Measurements from ENCODE around the gene HOXD12. TPM values are rescaled to one million over a fixed set of nuclear protein-coding genes. Genes with fewer than 3 reads are reported as not detected.

Gene HOXD12
- total RNA-seq, 3 donors from 2014 or later (not counting 1 experiment from before 2014, with no cell fraction given), result not detected

DNA sequence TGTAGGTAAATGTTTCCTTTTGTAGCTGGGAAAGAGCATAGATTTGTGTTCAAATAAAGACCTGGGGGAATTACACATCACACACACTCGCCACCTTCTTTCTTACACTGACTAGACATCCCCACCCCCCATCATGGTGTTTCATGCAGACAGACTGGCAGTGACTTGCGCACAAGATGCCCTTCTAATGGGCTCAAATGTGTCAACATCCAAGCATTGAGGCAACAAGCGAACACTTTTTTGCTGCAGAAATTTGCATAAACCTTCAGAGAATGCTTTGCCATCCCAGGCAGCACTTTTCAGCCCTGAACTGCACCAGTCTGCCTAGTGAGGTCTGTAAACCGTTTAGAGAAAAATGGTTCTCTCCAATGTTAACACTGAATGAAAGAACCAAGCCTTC, 34.4 kb downstream of the HOXD12 start:
- WGBS (ENCODE audit: insufficient coverage), result 47% methylated on average over 4 of the region's 4 CpGs
- Mint-ChIP-seq H3K27me3 (ENCODE audit: low read depth in 2 of 2) (peaks cover 69 to 80% of the 10 kb centered on the region in 2 donors), H3K4me1 (peaks cover 38 to 39% of the 10 kb centered on the region in 2 donors), H3K36me3 (peaks cover 41% of the 10 kb centered on the region), H3K27ac (no peak overlapping the region), H3K4me3 (no peak overlapping the region), H3K9me3 (peaks cover 0 to 5% of the 10 kb centered on the region in 2 donors)
- H3K9me3 ChIP-seq (ENCODE audit: control insufficient read depth, insufficient read depth, low read length), result peaks cover 13% of the 10 kb centered on the region
- intact Hi-C loops (cut with micrococcal nuclease), result loop anchor here (5.0 kb wide), 1 partner anchor 418 kb away; no protein-coding TSS in a partner anchor
- TF ChIP-seq, protein P1, sequence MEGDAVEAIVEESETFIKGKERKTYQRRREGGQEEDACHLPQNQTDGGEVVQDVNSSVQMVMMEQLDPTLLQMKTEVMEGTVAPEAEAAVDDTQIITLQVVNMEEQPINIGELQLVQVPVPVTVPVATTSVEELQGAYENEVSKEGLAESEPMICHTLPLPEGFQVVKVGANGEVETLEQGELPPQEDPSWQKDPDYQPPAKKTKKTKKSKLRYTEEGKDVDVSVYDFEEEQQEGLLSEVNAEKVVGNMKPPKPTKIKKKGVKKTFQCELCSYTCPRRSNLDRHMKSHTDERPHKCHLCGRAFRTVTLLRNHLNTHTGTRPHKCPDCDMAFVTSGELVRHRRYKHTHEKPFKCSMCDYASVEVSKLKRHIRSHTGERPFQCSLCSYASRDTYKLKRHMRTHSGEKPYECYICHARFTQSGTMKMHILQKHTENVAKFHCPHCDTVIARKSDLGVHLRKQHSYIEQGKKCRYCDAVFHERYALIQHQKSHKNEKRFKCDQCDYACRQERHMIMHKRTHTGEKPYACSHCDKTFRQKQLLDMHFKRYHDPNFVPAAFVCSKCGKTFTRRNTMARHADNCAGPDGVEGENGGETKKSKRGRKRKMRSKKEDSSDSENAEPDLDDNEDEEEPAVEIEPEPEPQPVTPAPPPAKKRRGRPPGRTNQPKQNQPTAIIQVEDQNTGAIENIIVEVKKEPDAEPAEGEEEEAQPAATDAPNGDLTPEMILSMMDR (IDR thresholded peaks at IDR 0.05), result no peak
- H3K4me3 ChIP-seq (ENCODE audit: low read length), result no peak overlapping the region
- ATAC-seq (no peak), DNase-seq (no peak)
- H3K4me1 ChIP-seq (ENCODE audit: control insufficient read depth, insufficient read depth, low read length), result peaks cover 31% of the 10 kb centered on the region
- peaks cover 79% of the 10 kb centered on the region for H3K27me3 ChIP-seq (ENCODE audit: control insufficient read depth, insufficient read depth, low read length)
- H3K36me3 ChIP-seq (ENCODE audit: control insufficient read depth, insufficient read depth, low read length), result no peaks in the 10 kb centered on the region
- H3K27ac ChIP-seq (ENCODE audit: low read length), result no peak overlapping the region

DNA sequence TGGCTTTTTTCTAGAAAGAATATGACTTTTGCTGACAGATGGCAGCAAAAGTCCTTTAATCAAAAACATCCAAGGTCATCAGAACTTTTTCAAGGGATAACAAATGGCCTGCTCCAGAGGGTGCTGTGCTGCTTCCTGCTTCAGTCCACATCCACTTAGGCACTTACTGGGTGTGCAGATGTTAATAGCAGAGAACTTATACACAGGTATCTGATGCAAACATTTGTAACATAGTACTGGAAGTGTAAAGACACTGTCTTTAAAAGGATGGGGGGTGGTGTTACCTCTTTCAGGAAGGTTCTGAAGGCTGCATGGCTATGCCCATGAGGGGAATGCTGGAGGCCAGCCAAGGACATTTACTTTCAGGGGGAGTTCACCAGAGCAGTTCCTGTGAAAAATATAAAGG, 35.4 kb downstream of the HOXD12 start:
- TF ChIP-seq, protein P1 (IDR thresholded peaks at IDR 0.05), result no peak
- Histone ChIP-seq H3K4me3 (ENCODE audit: low read length) (no peak overlapping the region), H3K9me3 (ENCODE audit: control insufficient read depth, insufficient read depth, low read length) (peaks cover 18% of the 10 kb centered on the region), H3K36me3 (ENCODE audit: control insufficient read depth, insufficient read depth, low read length) (no peaks in the 10 kb centered on the region), H3K27ac (ENCODE audit: low read length) (no peak overlapping the region), H3K4me1 (ENCODE audit: control insufficient read depth, insufficient read depth, low read length) (peaks cover 30% of the 10 kb centered on the region), H3K27me3 (ENCODE audit: control insufficient read depth, insufficient read depth, low read length) (peaks cover 83% of the 10 kb centered on the region)
- no peak overlapping the region for H3K4me3 Mint-ChIP-seq
- peaks cover 45% of the 10 kb centered on the region for H3K36me3 Mint-ChIP-seq
- ATAC-seq (no peak), DNase-seq (no peak)
- intact Hi-C loops (cut with micrococcal nuclease), result no loop called here
- H3K4me1 Mint-ChIP-seq, result peaks cover 42 to 43% of the 10 kb centered on the region in 2 donors
- peaks cover 76 to 84% of the 10 kb centered on the region in 2 donors for H3K27me3 Mint-ChIP-seq (ENCODE audit: low read depth in 2 of 2)
- H3K9me3 Mint-ChIP-seq, result peaks cover 0 to 8% of the 10 kb centered on the region in 2 donors
- no peak overlapping the region for H3K27ac Mint-ChIP-seq

DNA sequence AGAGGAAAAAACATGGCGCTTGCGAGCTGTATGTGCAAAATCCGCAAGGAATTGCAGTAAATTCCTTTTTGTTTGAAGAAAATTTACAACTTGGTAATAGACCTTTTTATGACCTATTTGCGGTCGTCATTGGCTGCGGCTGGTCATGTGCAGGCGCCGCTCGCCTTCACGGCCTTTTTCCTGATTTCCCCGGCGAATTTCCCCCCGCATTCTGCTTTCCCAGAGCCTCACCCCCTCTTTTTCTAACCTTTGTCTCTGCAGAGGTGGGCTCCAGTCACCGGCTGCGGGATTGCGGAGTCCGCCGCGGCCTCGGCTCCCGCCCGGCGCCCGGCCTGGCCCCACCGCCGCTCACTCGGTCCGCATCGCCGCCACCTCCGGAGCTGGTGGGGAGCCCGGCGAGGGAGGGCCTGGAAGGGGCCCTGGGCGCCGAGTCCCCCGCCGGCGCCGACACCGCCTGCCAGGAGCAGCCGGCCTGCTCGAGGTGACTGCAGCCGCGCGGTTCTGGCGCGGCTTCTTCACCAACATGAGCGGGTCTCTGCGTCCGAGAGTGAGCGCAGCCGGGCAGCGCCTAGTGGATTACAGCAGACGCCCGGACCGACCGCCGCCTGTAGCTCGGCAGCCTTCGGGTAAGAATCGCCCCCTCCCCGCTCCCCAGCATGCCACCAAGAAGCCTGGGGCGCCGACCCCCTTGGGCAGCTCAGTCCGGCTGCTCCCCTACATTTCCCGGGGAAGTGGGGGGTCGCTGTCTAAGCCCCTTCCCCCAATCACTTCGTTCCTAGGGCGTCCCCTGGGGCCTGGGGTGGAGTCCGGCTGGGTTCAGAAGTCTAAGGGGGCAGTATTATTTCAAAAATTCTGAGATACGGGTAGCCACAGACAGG, 37.0 kb downstream of the HOXD12 start:
- intact Hi-C loops (cut with micrococcal nuclease), result no loop called here

More for the DNA sequence above, 37.0 kb downstream of the HOXD12 start:
- peaks cover 33 to 39% of the 10 kb centered on the region in 2 donors for H3K4me1 Mint-ChIP-seq
- Histone ChIP-seq H3K27me3 (ENCODE audit: control insufficient read depth, insufficient read depth, low read length) (peaks cover 86% of the 10 kb centered on the region), H3K36me3 (ENCODE audit: control insufficient read depth, insufficient read depth, low read length) (no peaks in the 10 kb centered on the region), H3K9me3 (ENCODE audit: control insufficient read depth, insufficient read depth, low read length) (peaks cover 23% of the 10 kb centered on the region), H3K27ac (ENCODE audit: low read length) (no peak overlapping the region), H3K4me1 (ENCODE audit: control insufficient read depth, insufficient read depth, low read length) (peaks cover 37% of the 10 kb centered on the region), H3K4me3 (ENCODE audit: low read length) (no peak overlapping the region)
- H3K4me3 Mint-ChIP-seq, result peak overlapping the region; percentile 31
- WGBS (ENCODE audit: insufficient coverage), result 6% methylated on average over 67 of the region's 71 CpGs
- no peak overlapping the region for H3K27ac Mint-ChIP-seq
- no peak for DNase-seq
- peaks cover 76 to 82% of the 10 kb centered on the region in 2 donors for H3K27me3 Mint-ChIP-seq (ENCODE audit: low read depth in 2 of 2)
- TF ChIP-seq, protein P1 (IDR thresholded peaks at IDR 0.05), result no peak
- peaks cover 0 to 8% of the 10 kb centered on the region in 2 donors for H3K9me3 Mint-ChIP-seq
- peaks cover 44% of the 10 kb centered on the region for H3K36me3 Mint-ChIP-seq
- ATAC-seq, result no peak
